SHP77 treated with DMSO at 0.1 percent for 48 hours (cell line): ENCODE results near the gene RAB7B.

ENCODE experiments used
- DNase-seq: peaks from one replicate; lab custom pipeline; 2025; lab: John Stamatoyannopoulos, UW

RAB7B gene

GRCh38 chr1:206022766-206023165 is 19.6 kb upstream of the RAB7B start:
- DNase-seq = no peak

GRCh38 chr1:206021626-206022365 is 18.6 kb upstream of the RAB7B start:
- no peak for DNase-seq

- DNase-seq = no peak
Measured at GRCh38 chr1:206021008-206021625, 17.9 kb upstream of the RAB7B start.

- DNase-seq = no peak
Measured at GRCh38 chr1:206020393-206021007, 17.3 kb upstream of the RAB7B start.

- DNase-seq = no peak
Measured at GRCh38 chr1:206015071-206015470, 11.9 kb upstream of the RAB7B start.

- DNase-seq = no peak
Measured at GRCh38 chr1:206014601-206015000, 11.4 kb upstream of the RAB7B start.

- DNase-seq = no peak
Measured at GRCh38 chr1:206013026-206013795, 10.0 kb upstream of the RAB7B start.

- no peak for DNase-seq
Measured at GRCh38 chr1:206012086-206012859, 9.1 kb upstream of the RAB7B start.

GRCh38 chr1:206011057-206011456 is 7.9 kb upstream of the RAB7B start:
- DNase-seq = no peak

GRCh38 chr1:206010060-206010459 is 6.9 kb upstream of the RAB7B start:
- no peak for DNase-seq

GRCh38 chr1:206006946-206007345 is 3.8 kb upstream of the RAB7B start:
- no peak for DNase-seq

GRCh38 chr1:206005778-206006180 is 2.6 kb upstream of the RAB7B start:
- no peak for DNase-seq

- DNase-seq = no peak
Measured at GRCh38 chr1:206005234-206005633, 2.0 kb upstream of the RAB7B start.

GRCh38 chr1:206004826-206005225 is 1.6 kb upstream of the RAB7B start:
- no peak for DNase-seq

- DNase-seq = no peak
Measured at GRCh38 chr1:206003854-206004800, 932 bp upstream of the RAB7B start.

- DNase-seq = no peak
Measured at GRCh38 chr1:206002160-206002559, 1.0 kb downstream of the RAB7B start.

- DNase-seq = no peak
Measured at GRCh38 chr1:206001476-206001888, 1.7 kb downstream of the RAB7B start.

GRCh38 chr1:206000641-206001339 is 2.4 kb downstream of the RAB7B start:
- no peak for DNase-seq

GRCh38 chr1:205998457-205999241 is 4.5 kb downstream of the RAB7B start:
- no peak for DNase-seq
